Spleen (tissue), 11 donors: Measurements from ENCODE around the gene EIF4B. TPM values are rescaled to one million over a fixed set of nuclear protein-coding genes. Genes with fewer than 3 reads are reported as not detected.

ENCODE experiments used
- DNase-seq: peaks from one replicate; pipeline ENCODE4 v3.0.0-alpha.2; 2020
- H3K27ac ChIP-seq, 8 donors: fragments of 200-600 bp; sonication (generic) in 7 of 8; 1 replicate in 4 of 8; 2 replicates in 4 of 8; pipeline versions ENCODE4 v1.5.0 to v1.8.0; 2016 to 2021; ENCODE audit warnings: inconsistent platforms in 4 of 8, mild to moderate bottlenecking in 4 of 8, moderate library complexity in 1 of 8
- H3K27me3 ChIP-seq, 7 donors: fragments of 200-600 bp; sonication (generic) in 6 of 7; replicated peaks in 1 of 7; 1 replicate in 4 of 7; 2 replicates in 3 of 7; pipeline versions ENCODE4 v1.5.0 to v1.8.0; 2016 to 2021; ENCODE audit warnings: inconsistent platforms in 3 of 7, mild to moderate bottlenecking in 1 of 7
- H3K36me3 ChIP-seq, 6 donors: fragments of 200-600 bp; sonication (generic) in 5 of 6; 1 replicate in 4 of 6; 2 replicates in 2 of 6; pipeline versions ENCODE4 v1.5.0 to v1.8.0; 2016 to 2021; ENCODE audit warnings: inconsistent platforms in 2 of 6
- H3K4me1 ChIP-seq, 6 donors: fragments of 200-600 bp; sonication (generic) in 5 of 6; 1 replicate in 3 of 6; 2 replicates in 3 of 6; pipeline versions ENCODE4 v1.5.0 to v1.8.0; 2016 to 2021; ENCODE audit warnings: inconsistent platforms in 3 of 6
- H3K4me3 ChIP-seq, 8 donors: fragments of 200-600 bp; sonication (generic) in 7 of 8; 1 replicate in 4 of 8; 2 replicates in 4 of 8; pipeline versions ENCODE4 v1.5.0 to v1.8.0; 2016 to 2021; ENCODE audit warnings: inconsistent platforms in 4 of 8, mild to moderate bottlenecking in 4 of 8, moderate library complexity in 2 of 8
- H3K9me3 ChIP-seq, 8 donors: fragments of 200-600 bp; sonication (generic) in 7 of 8; 1 replicate in 4 of 8; 2 replicates in 4 of 8; pipeline versions ENCODE4 v1.5.0 to v1.8.0; 2016 to 2021; ENCODE audit warnings: inconsistent platforms in 4 of 8
- CTCF ChIP-seq, 11 experiments: fragments of 200-600 bp in 7 of 11; fragments of 450-650 bp in 4 of 11; sonication (generic) in 4 of 11; IDR thresholded peaks in 8 of 11; conservative IDR thresholded peaks in 3 of 11; 1 replicate in 7 of 11; 2 replicates in 4 of 11; pipeline versions ENCODE4 v1.4.0 to v1.8.0; 2016 to 2021; ENCODE audit warnings: antibody characterized with exemption in 11 of 11, inconsistent platforms in 4 of 11, mild to moderate bottlenecking in 1 of 11
- POLR2A ChIP-seq, 3 donors: fragments of 450-650 bp; IDR thresholded peaks; one replicate each; pipeline ENCODE4 v1.5.1; 2017; ENCODE audit warnings: antibody characterized with exemption in 3 of 3, mild to moderate bottlenecking in 1 of 3
- POLR2AphosphoS5 ChIP-seq, 3 donors: sonication (generic); formaldehyde crosslinking; IDR thresholded peaks; one replicate each; pipeline ENCODE4 v1.5.1; 2017; ENCODE audit warnings: antibody characterized with exemption in 3 of 3
- WGBS, 5 donors: extraction: QIAGEN DNeasy Blood & Tissue Kit in 3 of 5; methylation state at CpG; one replicate each; pipeline versions ENCODE4 v1.1.5 to v1.1.7; 2013 to 2018; 5-methylcytosine and 5-hydroxymethylcytosine counted together
- intact Hi-C: fragments of 100-400 bp; cut with DNase I; formaldehyde crosslinking; loops from one replicate; pipeline ENCODE4 v1.15.0; 2023; ENCODE audit warnings: low total_unique reads
- polyA plus RNA-seq, 3 donors: library from polyadenylated mRNA; stranded (reverse); fragments of 200-250 nt; gene quantifications; one replicate each; pipeline ENCODE4 v1.2.1, GENCODE V29; 2013
- total RNA-seq, 7 donors: library from RNA; depleted of rRNA in 3 of 7; stranded (reverse); fragments of >200 nt in 3 of 7; fragmentation: NEBNext Ultra II Directional in 4 of 7; extraction: Animal tissue kit (Norgen Biotek cat#: 25700) in 4 of 7; gene quantifications; one replicate each; pipeline versions ENCODE4 v1.1.0 to v1.2.1, GENCODE V29; 2016 to 2021
- donor health status: healthy with polysubstance abuse.
- donor health status: DM: no; HTN: no; CAD: no; lungs with moderate emphysema.
- donor health status: DM: no; HTN: no; CAD: no.
- donor health status: Bipolar disorder and iron deficiency.
- donor health status: healthy.
- donor health status: DM: no; HTN: no; CAD: no.
- donor health status: DM: yes; HTN: yes; CAD: no.

Gene EIF4B
- total and polyA plus RNA-seq, 10 donors, result 105 to 490 (median 398) TPM

- no peak overlapping the region for H3K27ac ChIP-seq
- TF ChIP-seq POLR2AphosphoS5 (IDR thresholded peaks at IDR 0.05) (no peak), CTCF (IDR thresholded peaks at IDR 0.05 in 8 of 11, conservative IDR thresholded peaks at IDR 0.05 in 3 of 11) (no peak), POLR2A (IDR thresholded peaks at IDR 0.05) (no peak)
- peaks cover 46 to 92% (median 70%) of the 10 kb centered on the region in 6 donors for H3K4me1 ChIP-seq
- DNase-seq, result no peak
- no peaks in the 10 kb centered on the region for H3K27me3 ChIP-seq
- H3K9me3 ChIP-seq, result no peaks in the 10 kb centered on the region
- H3K4me3 ChIP-seq, result no peak overlapping the region
- 81 to 90% (median 85%) methylated on average over 2 of the region's 2 CpGs for WGBS, 5 donors
- intact Hi-C loops, result no loop called here
- H3K36me3 ChIP-seq, result peaks cover 0 to 68% (median 13%) of the 10 kb centered on the region in 6 donors
These were observed 4.7 kb downstream of the EIF4B start for GRCh38 chr12:53010955-53011354.

- Histone ChIP-seq H3K27me3 (no peaks in the 10 kb centered on the region), H3K36me3 (peaks cover 0 to 78% (median 20%) of the 10 kb centered on the region in 6 donors), H3K9me3 (no peaks in the 10 kb centered on the region), H3K27ac (no peak overlapping the region), H3K4me3 (no peak overlapping the region), H3K4me1 (peaks cover 46 to 97% (median 68%) of the 10 kb centered on the region in 6 donors)
- intact Hi-C loops, result no loop called here
- WGBS, 5 donors, result 83 to 92% (median 92%) methylated on average over 3 of the region's 3 CpGs
- no peak for TF ChIP-seq CTCF (IDR thresholded peaks at IDR 0.05 in 8 of 11, conservative IDR thresholded peaks at IDR 0.05 in 3 of 11)
- no peak for TF ChIP-seq POLR2A (IDR thresholded peaks at IDR 0.05)
- no peak for TF ChIP-seq POLR2AphosphoS5 (IDR thresholded peaks at IDR 0.05)
- no peak for DNase-seq
These were observed 5.6 kb downstream of the EIF4B start for GRCh38 chr12:53011889-53012288.

- Histone ChIP-seq H3K27me3 (no peaks in the 10 kb centered on the region), H3K4me1 (peaks cover 38 to 86% (median 58%) of the 10 kb centered on the region in 6 donors), H3K4me3 (no peak overlapping the region), H3K9me3 (no peaks in the 10 kb centered on the region), H3K27ac (no peak overlapping the region), H3K36me3 (peaks cover 0 to 88% (median 30%) of the 10 kb centered on the region in 6 donors)
- intact Hi-C loops, result no loop called here
- DNase-seq, result no peak
- WGBS, 5 donors, result 82 to 97% (median 87%) methylated on average over 3 of the region's 3 CpGs
- no peak for TF ChIP-seq CTCF (IDR thresholded peaks at IDR 0.05 in 8 of 11, conservative IDR thresholded peaks at IDR 0.05 in 3 of 11)
- TF ChIP-seq POLR2A (IDR thresholded peaks at IDR 0.05), result no peak
- no peak for TF ChIP-seq POLR2AphosphoS5 (IDR thresholded peaks at IDR 0.05)
These were observed 6.7 kb downstream of the EIF4B start for GRCh38 chr12:53012928-53013327.

- no peaks in the 10 kb centered on the region for H3K9me3 ChIP-seq
- DNase-seq, result no peak
- H3K4me1 ChIP-seq, result peaks cover 20 to 68% (median 40%) of the 10 kb centered on the region in 6 donors
- peaks cover 0 to 88% (median 42%) of the 10 kb centered on the region in 6 donors for H3K36me3 ChIP-seq
- no peak for TF ChIP-seq CTCF (IDR thresholded peaks at IDR 0.05 in 8 of 11, conservative IDR thresholded peaks at IDR 0.05 in 3 of 11)
- TF ChIP-seq POLR2A (IDR thresholded peaks at IDR 0.05), result no peak
- TF ChIP-seq POLR2AphosphoS5 (IDR thresholded peaks at IDR 0.05), result no peak
- H3K4me3 ChIP-seq, result no peak overlapping the region
- intact Hi-C loops, result no loop called here
- H3K27me3 ChIP-seq, result no peaks in the 10 kb centered on the region
- no peak overlapping the region for H3K27ac ChIP-seq
- 70 to 82% (median 78%) methylated on average over 2 of the region's 2 CpGs for WGBS, 5 donors
These were observed 8.5 kb downstream of the EIF4B start for GRCh38 chr12:53014709-53015108.
